DMS 273 (cell line): ENCODE results near the gene TPRN.

Experiments used
- DNase-seq: peaks from one replicate; lab custom pipeline; 2025; ENCODE audit not compliant: unreplicated experiment; lab: John Stamatoyannopoulos, UW

The TPRN gene

GRCh38 chr9:137189297-137190295 is 10.9 kb downstream of the TPRN start:
- no peak for DNase-seq

GRCh38 chr9:137188490-137189296 is 11.8 kb downstream of the TPRN start, which contains the start of the genes ANAPC2 and SSNA1:
Gene ANAPC2 (minus strand): TSS chr9:137188560. CDS start chr9:137188532, 28 bp downstream.
Gene SSNA1 (plus strand): TSS chr9:137188676. CDS start chr9:137188727, 51 bp downstream.
- DNase-seq: peak; percentile 98

- no peak for DNase-seq
Measured at GRCh38 chr9:137188086-137188489, 12.5 kb downstream of the TPRN start.

GRCh38 chr9:137187386-137187785 is 13.2 kb downstream of the TPRN start:
- no peak for DNase-seq

- no peak for DNase-seq
Measured at GRCh38 chr9:137186385-137186784, 14.2 kb downstream of the TPRN start.

GRCh38 chr9:137185921-137186320 is 14.6 kb downstream of the TPRN start:
- no peak for DNase-seq

GRCh38 chr9:137184881-137185660 is 15.5 kb downstream of the TPRN start:
- no peak for DNase-seq

- DNase-seq: no peak
Measured at GRCh38 chr9:137183980-137184595, 16.5 kb downstream of the TPRN start.

GRCh38 chr9:137182836-137183235 is 17.7 kb downstream of the TPRN start:
- no peak for DNase-seq

GRCh38 chr9:137181680-137182079 is 18.9 kb downstream of the TPRN start:
- DNase-seq: no peak

GRCh38 chr9:137180491-137180890 is 20.1 kb downstream of the TPRN start:
- DNase-seq: no peak

- DNase-seq: no peak
Measured at GRCh38 chr9:137179761-137180160, 20.8 kb downstream of the TPRN start.

GRCh38 chr9:137178939-137179630 is 21.5 kb downstream of the TPRN start:
- no peak for DNase-seq

- DNase-seq: no peak
Measured at GRCh38 chr9:137178201-137178938, 22.2 kb downstream of the TPRN start.

GRCh38 chr9:137176302-137177182 is 24.0 kb downstream of the TPRN start:
- peak; percentile 82 for DNase-seq

- DNase-seq: no peak
Measured at GRCh38 chr9:137175345-137175961, 25.1 kb downstream of the TPRN start.

GRCh38 chr9:137174722-137175293 is 25.7 kb downstream of the TPRN start:
- DNase-seq: no peak
